ENCODE measurements around the gene FCGBP. TPM values are rescaled to one million over a fixed set of nuclear protein-coding genes. Genes with fewer than 3 reads are reported as not detected.

FCGBP gene
- total and polyA plus RNA-seq, 2 of the 4 experiments (the other 2 are of a cell fraction): under 0.01 to 0.03 TPM

- Histone ChIP-seq H3K4me2 (ENCODE audit: low read depth, low read length) (no peak overlapping the region), H3K27me3 (ENCODE audit: control insufficient read depth, insufficient read depth, low read length) (no peaks in the 10 kb centered on the region), H2AFZ (replicated peaks; ENCODE audit: low read length, poor library complexity) (no peak overlapping the region), H3K4me3 (ENCODE audit: insufficient read depth, low read depth, low read length) (no peak overlapping the region), H3K9me1 (ENCODE audit: insufficient read depth, low read length) (no peaks in the 10 kb centered on the region), H3K23ac (ENCODE audit: low read depth, low read length) (no peak overlapping the region), H3K36me3 (ENCODE audit: control insufficient read depth, insufficient read depth, low read length) (no peaks in the 10 kb centered on the region), H3K56ac (ENCODE audit: extremely low read depth, insufficient read depth, low read length) (no peak overlapping the region), H4K5ac (ENCODE audit: low read depth, low read length) (no peak overlapping the region), H3K18ac (ENCODE audit: low read depth, low read length) (no peak overlapping the region), H3K14ac (replicated peaks; ENCODE audit: low read depth, low read length) (no peak overlapping the region), H3K4ac (ENCODE audit: low read depth, low read length) (no peak overlapping the region), H4K20me1 (ENCODE audit: insufficient read depth, low read length) (no peaks in the 10 kb centered on the region), H2BK5ac (ENCODE audit: low read depth, low read length, poor library complexity, severe bottlenecking) (no peak overlapping the region), H2AK5ac (ENCODE audit: low read depth, low read length) (no peak overlapping the region), H3K4me1 (ENCODE audit: control insufficient read depth, insufficient read depth, low read length) (no peaks in the 10 kb centered on the region), H3K9ac (ENCODE audit: low read depth, low read length) (no peak overlapping the region), H2BK15ac (ENCODE audit: low read depth, low read length) (no peak overlapping the region), H3K79me1 (ENCODE audit: low read depth in 1 of 2, low read length in 2 of 2) (no peaks in the 10 kb centered on the region), H4K8ac (ENCODE audit: low read depth in 2 of 2, low read length in 2 of 2) (no peak overlapping the region), H2BK20ac (ENCODE audit: low read depth, low read length) (no peak overlapping the region), H2BK120ac (ENCODE audit: low read depth, low read length) (no peak overlapping the region), H3K9me3 (ENCODE audit: control insufficient read depth, insufficient read depth, low read length) (no peaks in the 10 kb centered on the region), H3K27ac (ENCODE audit: insufficient read depth, low read length) (no peak overlapping the region), H4K91ac (ENCODE audit: insufficient read depth, low read depth, low read length) (no peak overlapping the region), H2AK9ac (replicated peaks; ENCODE audit: low read depth, low read length, poor library complexity) (no peak overlapping the region)
- TF ChIP-seq RAD21 (IDR thresholded peaks at IDR 0.05; ENCODE audit: low read length) (no peak), MXI1 (IDR thresholded peaks at IDR 0.05; ENCODE audit: borderline replicate concordance, low read depth, low read length) (no peak), NFE2L2 (IDR thresholded peaks at IDR 0.05; ENCODE audit: low read depth, low read length) (no peak)
- TF ChIP-seq, protein P1, sequence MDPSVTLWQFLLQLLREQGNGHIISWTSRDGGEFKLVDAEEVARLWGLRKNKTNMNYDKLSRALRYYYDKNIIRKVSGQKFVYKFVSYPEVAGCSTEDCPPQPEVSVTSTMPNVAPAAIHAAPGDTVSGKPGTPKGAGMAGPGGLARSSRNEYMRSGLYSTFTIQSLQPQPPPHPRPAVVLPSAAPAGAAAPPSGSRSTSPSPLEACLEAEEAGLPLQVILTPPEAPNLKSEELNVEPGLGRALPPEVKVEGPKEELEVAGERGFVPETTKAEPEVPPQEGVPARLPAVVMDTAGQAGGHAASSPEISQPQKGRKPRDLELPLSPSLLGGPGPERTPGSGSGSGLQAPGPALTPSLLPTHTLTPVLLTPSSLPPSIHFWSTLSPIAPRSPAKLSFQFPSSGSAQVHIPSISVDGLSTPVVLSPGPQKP (IDR thresholded peaks at IDR 0.05; ENCODE audit: borderline replicate concordance, low read depth, low read length): no peak
- ATAC-seq (ENCODE audit: low read depth): no peak
- POLR2A ChIA-PET (ENCODE audit: unreplicated experiment): no interaction called here
- dilution Hi-C loops (cut with HindIII; ENCODE audit: low sequenced_read_pairs, unreplicated experiment): no loop called here
- BruUV-seq (replicated peaks): no TSS peak
- intact Hi-C loops (cut with micrococcal nuclease): no loop called here
- no peak for DNase-seq
- 100% methylated on average over 1 of the region's 2 CpGs; no CpG with 5 or more reads in 1 of the 2 experiments for WGBS, 2 experiments (ENCODE audit: extremely low coverage in 2 of 2, insufficient read length in 1 of 2)
- in situ Hi-C loops (cut with MboI; ENCODE audit: low sequenced_read_pairs): no loop called here
- CTCF ChIA-PET: interaction anchor here (0.7 kb wide), 1 partner anchor 11 kb away, joined by 3 read pairs; no protein-coding TSS in a partner anchor
These were observed 16.7 kb upstream of the FCGBP start for GRCh38 chr19:39951065-39951650.

Data from IMR-90 (cell line).